Right atrium auricular region (tissue), 2 donors: Measurements from ENCODE around the gene FHIT. TPM values are rescaled to one million over a fixed set of nuclear protein-coding genes. Genes with fewer than 3 reads are reported as not detected.

Experiments
- DNase-seq: peaks from one replicate; pipeline ENCODE4 v3.0.0-alpha.2; 2019; ENCODE audit warnings: low spot score
- H3K27ac ChIP-seq, 2 donors: fragments of 200-600 bp; sonication (generic); 1 replicate in 1 of 2; 2 replicates in 1 of 2; pipeline ENCODE4 v1.5.1; 2016 to 2019
- H3K27me3 ChIP-seq, 2 donors: fragments of 200-600 bp; sonication (generic); one replicate each; pipeline versions ENCODE4 v1.5.1 to v1.6.0; 2017 to 2019
- H3K36me3 ChIP-seq: fragments of 200-600 bp; sonication (generic); one replicate; pipeline ENCODE4 v1.5.1; 2016
- H3K4me1 ChIP-seq, 2 donors: fragments of 200-600 bp; sonication (generic); one replicate each; pipeline versions ENCODE4 v1.5.1 to v1.6.0; 2017 to 2019
- H3K4me3 ChIP-seq, 2 donors: fragments of 200-600 bp; sonication (generic); 1 replicate in 1 of 2; 2 replicates in 1 of 2; pipeline ENCODE4 v1.5.1; 2017 to 2019; ENCODE audit warnings: mild to moderate bottlenecking in 1 of 2, moderate library complexity in 1 of 2
- H3K9me3 ChIP-seq, 2 donors: fragments of 200-600 bp; sonication (generic); one replicate each; pipeline ENCODE4 v1.5.1; 2019
- total RNA-seq, 2 donors: library from RNA; depleted of rRNA; stranded (reverse); fragments of >200 nt; gene quantifications; one replicate each; pipeline ENCODE4 v1.1.0, GENCODE V29; 2016
- TF ChIP-seq, protein P1 (sequence below), 2 donors: fragments of 200-600 bp; sonication (generic); IDR thresholded peaks; one replicate each; pipeline ENCODE4 v1.5.1; 2019; ENCODE audit warnings: antibody characterized with exemption in 2 of 2

The FHIT gene
- total RNA-seq, 2 donors from 2014 or later: 10.4 to 11.0 TPM

DNA sequence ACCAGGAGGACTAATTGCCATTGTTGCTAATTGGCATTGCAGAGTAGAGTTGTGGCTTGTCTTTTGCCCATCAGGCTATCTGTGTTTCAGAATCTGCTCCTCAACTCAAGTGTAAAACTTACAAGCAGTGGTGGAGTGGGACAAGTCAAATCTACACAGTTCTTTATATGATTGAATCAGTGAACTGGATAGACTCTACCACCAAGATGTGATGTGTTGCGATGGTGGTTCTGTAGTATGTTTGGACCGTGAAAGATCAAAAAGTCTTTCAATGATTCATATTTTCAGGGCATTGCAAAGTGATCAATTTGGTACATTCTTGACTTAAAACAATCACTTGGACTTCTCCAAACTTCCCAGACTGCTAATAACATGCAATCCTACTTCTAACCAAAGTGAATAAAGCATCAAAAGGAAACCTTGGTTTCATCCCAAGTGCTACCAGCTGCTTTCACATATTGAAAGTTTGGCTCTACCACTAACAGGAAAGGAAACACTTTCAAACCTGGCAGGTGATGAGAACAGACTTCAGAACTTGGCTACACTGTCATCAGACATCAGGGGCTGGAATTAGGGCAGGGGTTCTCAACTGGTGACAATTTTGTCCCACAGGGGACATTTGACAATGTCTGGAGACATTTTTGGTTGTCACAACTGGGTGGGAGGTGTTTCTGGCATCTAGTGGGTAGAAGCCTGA lies 1356.7 kb downstream of the FHIT start:
- H3K4me1 ChIP-seq: no peaks in the 10 kb centered on the region
- no peak for DNase-seq
- TF ChIP-seq, protein P1, sequence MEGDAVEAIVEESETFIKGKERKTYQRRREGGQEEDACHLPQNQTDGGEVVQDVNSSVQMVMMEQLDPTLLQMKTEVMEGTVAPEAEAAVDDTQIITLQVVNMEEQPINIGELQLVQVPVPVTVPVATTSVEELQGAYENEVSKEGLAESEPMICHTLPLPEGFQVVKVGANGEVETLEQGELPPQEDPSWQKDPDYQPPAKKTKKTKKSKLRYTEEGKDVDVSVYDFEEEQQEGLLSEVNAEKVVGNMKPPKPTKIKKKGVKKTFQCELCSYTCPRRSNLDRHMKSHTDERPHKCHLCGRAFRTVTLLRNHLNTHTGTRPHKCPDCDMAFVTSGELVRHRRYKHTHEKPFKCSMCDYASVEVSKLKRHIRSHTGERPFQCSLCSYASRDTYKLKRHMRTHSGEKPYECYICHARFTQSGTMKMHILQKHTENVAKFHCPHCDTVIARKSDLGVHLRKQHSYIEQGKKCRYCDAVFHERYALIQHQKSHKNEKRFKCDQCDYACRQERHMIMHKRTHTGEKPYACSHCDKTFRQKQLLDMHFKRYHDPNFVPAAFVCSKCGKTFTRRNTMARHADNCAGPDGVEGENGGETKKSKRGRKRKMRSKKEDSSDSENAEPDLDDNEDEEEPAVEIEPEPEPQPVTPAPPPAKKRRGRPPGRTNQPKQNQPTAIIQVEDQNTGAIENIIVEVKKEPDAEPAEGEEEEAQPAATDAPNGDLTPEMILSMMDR (IDR thresholded peaks at IDR 0.05): no peak

DNA sequence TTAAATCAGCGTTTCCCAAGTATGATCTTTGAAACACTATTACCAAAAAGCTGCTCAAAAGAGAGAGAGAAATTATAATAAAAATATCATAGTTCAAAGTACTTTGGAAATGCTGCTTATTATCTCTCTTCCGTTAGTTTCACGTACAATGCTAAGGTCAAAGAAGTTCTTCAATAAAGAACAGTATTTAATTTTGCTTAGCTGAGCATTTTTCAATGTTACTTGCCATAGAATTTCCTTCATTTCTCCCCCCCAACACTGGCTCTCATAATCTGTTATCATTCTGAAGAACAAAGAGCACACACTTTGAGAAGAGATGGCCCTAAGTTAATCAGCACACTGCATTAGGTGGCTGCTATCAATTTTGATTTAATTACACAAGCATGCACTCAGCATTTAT lies 1360.6 kb downstream of the FHIT start:
- TF ChIP-seq, protein P1 (IDR thresholded peaks at IDR 0.05): no peak
- no peaks in the 10 kb centered on the region for H3K9me3 ChIP-seq

More for the DNA sequence above, 1356.7 kb downstream of the FHIT start:
- Histone ChIP-seq H3K4me3 (no peak overlapping the region), H3K36me3 (no peaks in the 10 kb centered on the region), H3K27me3 (no peaks in the 10 kb centered on the region), H3K9me3 (no peaks in the 10 kb centered on the region), H3K27ac (no peak overlapping the region)

DNA sequence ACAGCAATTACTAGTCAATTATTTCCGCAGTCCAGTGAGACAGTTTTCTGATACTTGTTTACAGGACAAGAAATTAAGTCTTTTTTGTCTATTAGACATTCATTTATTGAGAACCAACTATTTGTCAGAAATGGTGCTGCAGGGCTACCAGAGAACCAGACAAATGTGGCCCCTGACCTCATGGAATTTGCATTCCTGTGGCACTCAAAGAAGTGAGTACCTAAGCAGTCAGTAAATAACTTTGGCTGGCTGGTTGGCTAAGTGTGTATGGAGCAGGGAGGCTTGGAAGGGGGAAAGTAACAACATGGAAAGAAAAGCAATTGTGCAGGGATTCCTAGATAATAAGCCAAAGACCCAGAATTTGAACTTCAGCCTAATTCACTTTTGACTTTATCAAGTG lies 1364.5 kb downstream of the FHIT start:
- Histone ChIP-seq H3K36me3 (no peaks in the 10 kb centered on the region), H3K27me3 (no peaks in the 10 kb centered on the region), H3K4me3 (no peak overlapping the region), H3K9me3 (no peaks in the 10 kb centered on the region), H3K4me1 (no peaks in the 10 kb centered on the region), H3K27ac (no peak overlapping the region)
- no peak for DNase-seq
- TF ChIP-seq, protein P1 (IDR thresholded peaks at IDR 0.05): no peak

More for the DNA sequence above, 1360.6 kb downstream of the FHIT start:
- H3K36me3 ChIP-seq: no peaks in the 10 kb centered on the region
- H3K27me3 ChIP-seq: no peaks in the 10 kb centered on the region
- H3K27ac ChIP-seq: no peak overlapping the region
- DNase-seq: no peak
- H3K4me1 ChIP-seq: no peaks in the 10 kb centered on the region
- H3K4me3 ChIP-seq: no peak overlapping the region

DNA sequence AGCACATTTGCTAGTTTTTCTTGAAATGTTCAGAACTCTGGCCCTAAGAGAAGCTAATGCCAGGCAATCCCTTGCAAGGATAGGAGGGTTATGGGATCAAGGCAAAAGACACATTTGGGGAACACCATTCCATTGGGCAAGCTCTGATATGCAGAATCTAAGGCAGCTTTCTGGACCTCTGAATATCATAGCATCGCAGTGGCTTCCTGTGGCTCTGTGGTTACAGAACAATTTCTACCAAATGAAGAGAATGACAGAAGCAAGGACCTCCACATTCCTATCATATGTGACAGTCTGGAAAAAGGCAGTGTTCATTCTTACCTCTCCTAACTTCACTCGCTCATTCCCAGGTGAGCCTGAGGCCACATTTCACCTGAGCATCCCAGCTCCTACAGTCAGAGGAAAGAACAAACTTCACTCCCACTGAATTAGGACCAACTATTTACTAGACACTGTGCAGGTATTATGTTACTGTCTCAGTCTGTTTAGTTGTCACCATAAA lies 1365.3 kb downstream of the FHIT start:
- no peak overlapping the region for H3K4me3 ChIP-seq
- H3K36me3 ChIP-seq: no peaks in the 10 kb centered on the region
- no peaks in the 10 kb centered on the region for H3K4me1 ChIP-seq
- DNase-seq: no peak
- TF ChIP-seq, protein P1 (IDR thresholded peaks at IDR 0.05): no peak
- H3K27me3 ChIP-seq: no peaks in the 10 kb centered on the region
- no peaks in the 10 kb centered on the region for H3K9me3 ChIP-seq
- H3K27ac ChIP-seq: no peak overlapping the region

DNA sequence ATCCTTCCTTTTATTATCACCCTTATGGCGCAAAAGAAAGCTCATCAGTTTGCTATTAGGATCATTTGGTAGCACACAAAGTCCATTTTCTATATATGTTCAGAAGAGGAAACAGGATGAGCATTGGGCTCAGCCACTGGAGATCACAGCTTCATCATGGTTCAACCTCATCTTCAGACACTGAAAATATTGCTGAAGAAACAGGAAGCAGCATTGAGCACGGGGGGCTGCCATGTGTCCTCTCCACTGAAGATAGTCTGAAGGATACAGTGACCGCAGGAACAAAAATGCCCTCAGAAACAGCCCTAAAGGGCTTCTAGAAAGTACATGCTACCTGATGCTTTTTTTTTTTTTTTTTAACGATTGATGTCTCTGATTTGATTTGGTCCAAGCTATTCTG lies 1366.2 kb downstream of the FHIT start:
- Histone ChIP-seq H3K27me3 (no peaks in the 10 kb centered on the region), H3K4me3 (no peak overlapping the region), H3K27ac (no peak overlapping the region), H3K36me3 (no peaks in the 10 kb centered on the region), H3K9me3 (no peaks in the 10 kb centered on the region), H3K4me1 (no peaks in the 10 kb centered on the region)
- TF ChIP-seq, protein P1 (IDR thresholded peaks at IDR 0.05): no peak
- DNase-seq: no peak

DNA sequence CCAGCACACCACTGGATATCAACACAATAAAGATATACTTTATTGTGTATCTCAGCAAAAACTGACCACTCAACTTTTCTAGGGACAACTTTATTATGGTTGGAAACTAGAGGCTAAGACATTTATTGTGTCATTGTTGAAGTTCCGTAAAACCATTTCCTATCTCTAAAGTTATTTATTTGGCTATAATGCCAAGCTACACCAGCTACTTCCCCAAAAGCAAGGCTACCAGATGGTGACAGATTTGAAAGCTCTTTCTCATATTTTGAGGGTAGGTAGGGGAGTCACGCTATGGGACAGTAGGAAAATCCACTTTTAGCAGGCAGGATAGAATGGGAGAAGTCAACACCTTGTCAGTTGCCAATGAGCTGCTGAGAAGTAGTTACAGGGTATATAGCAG lies 1366.8 kb downstream of the FHIT start:
- Histone ChIP-seq H3K27ac (no peak overlapping the region), H3K36me3 (no peaks in the 10 kb centered on the region), H3K27me3 (no peaks in the 10 kb centered on the region), H3K4me1 (no peaks in the 10 kb centered on the region), H3K4me3 (no peak overlapping the region), H3K9me3 (no peaks in the 10 kb centered on the region)
- no peak for DNase-seq
- TF ChIP-seq, protein P1 (IDR thresholded peaks at IDR 0.05): no peak
